Measurements from ENCODE around the gene PRKAG3.

PRKAG3 gene

GRCh38 chr2:218863021-218863520 is 31.5 kb upstream of the PRKAG3 start:
- DNase-seq (ENCODE audit: insufficient read length, low spot score): no peak
- FAIRE-seq: no peak
- no peak for TF ChIP-seq CTCF (IDR thresholded peaks at IDR 0.05; ENCODE audit: insufficient read depth, missing control alignments)

- TF ChIP-seq CTCF (IDR thresholded peaks at IDR 0.05; ENCODE audit: insufficient read depth, missing control alignments): no peak
- no peak for DNase-seq (ENCODE audit: insufficient read length, low spot score)
- no peak for FAIRE-seq
Measured at GRCh38 chr2:218861645-218862318, 30.2 kb upstream of the PRKAG3 start.

- DNase-seq (ENCODE audit: insufficient read length, low spot score): peak; percentile 79
- FAIRE-seq: peak; percentile 90
- TF ChIP-seq CTCF (IDR thresholded peaks at IDR 0.05; ENCODE audit: insufficient read depth, missing control alignments): no peak
Measured at GRCh38 chr2:218860950-218861381, 29.4 kb upstream of the PRKAG3 start.

- DNase-seq (ENCODE audit: insufficient read length, low spot score) (no peak), FAIRE-seq (no peak)
- no peak for TF ChIP-seq CTCF (IDR thresholded peaks at IDR 0.05; ENCODE audit: insufficient read depth, missing control alignments)
Measured at GRCh38 chr2:218859988-218860831, 28.6 kb upstream of the PRKAG3 start.

- DNase-seq (ENCODE audit: insufficient read length, low spot score): no peak
- no peak for TF ChIP-seq CTCF (IDR thresholded peaks at IDR 0.05; ENCODE audit: insufficient read depth, missing control alignments)
- no peak for FAIRE-seq
Measured at GRCh38 chr2:218859556-218859987, 28.0 kb upstream of the PRKAG3 start, which contains the start of gene WNT6. TSS of gene WNT6 (plus strand) at chr2:218859805. CDS start at chr2:218860038, 233 bp downstream.

- no peak for TF ChIP-seq CTCF (IDR thresholded peaks at IDR 0.05; ENCODE audit: insufficient read depth, missing control alignments)
- FAIRE-seq (no peak), DNase-seq (ENCODE audit: insufficient read length, low spot score) (no peak)
Measured at GRCh38 chr2:218858671-218859555, 27.3 kb upstream of the PRKAG3 start.

All from D721Med (cell line).